Panc1 (cell line): ENCODE results near the gene CNOT4. TPM values are rescaled to one million over a fixed set of nuclear protein-coding genes. Genes with fewer than 3 reads are reported as not detected.

Experiments
- ATAC-seq: fragments of 200-7000 bp; cut with Tn5 transposase; 2 replicates; pipeline ENCODE4 v1.9.1; 2020; ENCODE audit warnings: mild to moderate bottlenecking, moderate library complexity
- BruUV-seq: library from RNA; stranded (reverse); fragments of 400-500 nt; replicated peaks from 2 replicates; lab custom pipeline; 2021; lab: Mats Ljungman, UMichigan
- CTCF ChIA-PET: fragments of 300-600 bp; sonication (Branson Sonifier 250); formaldehyde crosslinking; loops from one replicate; lab custom pipeline; 2022; ENCODE audit warnings: antibody characterized with exemption; lab: Charles Lee
- POLR2A ChIA-PET: fragments of 300-600 bp; sonication (Branson Sonifier 250); formaldehyde crosslinking; loops from one replicate; lab custom pipeline; 2022; ENCODE audit warnings: antibody characterized with exemption; lab: Charles Lee
- DNase-seq: peaks from one replicate; pipeline ENCODE4 v3.0.0-alpha.2; 2010; ENCODE audit warnings: low read depth, low spot score
- H3K27ac ChIP-seq: 2 replicates; pipeline ENCODE4 v1.5.1; 2011; ENCODE audit warnings: mild to moderate bottlenecking, low read length, inconsistent platforms
- H3K27me3 ChIP-seq: fragments of 200-500 bp; sonication (Bioruptor generic); 2 replicates; pipeline ENCODE4 v1.6.0; 2014; ENCODE audit warnings: low read length, inconsistent platforms; ENCODE audit not compliant: control insufficient read depth, insufficient read depth
- H3K36me3 ChIP-seq: fragments of 200-500 bp; sonication (Bioruptor generic); 2 replicates; pipeline ENCODE4 v1.5.1; 2014; ENCODE audit warnings: inconsistent platforms, mild to moderate bottlenecking, low read length, moderate library complexity; ENCODE audit not compliant: control insufficient read depth, insufficient read depth
- H3K4me1 ChIP-seq: 2 replicates; pipeline ENCODE4 v1.5.1; 2011; ENCODE audit warnings: inconsistent platforms, mild to moderate bottlenecking, low read length, moderate library complexity; ENCODE audit not compliant: control insufficient read depth, insufficient read depth
- H3K4me3 ChIP-seq, 2 experiments: 2 replicates each; pipeline ENCODE4 v1.5.1; 2011 to 2012; ENCODE audit warnings: low read depth in 2 of 2, low read length in 2 of 2, mild to moderate bottlenecking in 2 of 2, inconsistent platforms in 1 of 2, moderate library complexity in 1 of 2
- H3K9me3 ChIP-seq: fragments of 200-500 bp; sonication (Bioruptor generic); 2 replicates; pipeline ENCODE4 v1.5.1; 2014; ENCODE audit warnings: low read depth, mild to moderate bottlenecking, inconsistent platforms, low read length, moderate library complexity; ENCODE audit not compliant: control insufficient read depth, insufficient read depth
- CTCF ChIP-seq: fragments of 450-650 bp; IDR thresholded peaks from 2 replicates; pipeline ENCODE4 v1.5.1; 2017; ENCODE audit warnings: mild to moderate bottlenecking
- POLR2AphosphoS5 ChIP-seq: IDR thresholded peaks from 2 replicates; pipeline ENCODE4 v1.6.1; 2012; ENCODE audit warnings: mild to moderate bottlenecking, low read depth, low read length, moderate library complexity
- SIN3A ChIP-seq: IDR thresholded peaks from 2 replicates; pipeline ENCODE4 v1.6.1; 2012; ENCODE audit warnings: low read depth, mild to moderate bottlenecking, low read length, moderate library complexity, borderline replicate concordance; ENCODE audit not compliant: insufficient read depth
- TCF7L2 ChIP-seq: IDR thresholded peaks from 2 replicates; pipeline ENCODE4 v1.6.1; 2011; ENCODE audit warnings: mild to moderate bottlenecking, low read depth, low read length, inconsistent platforms
- in situ Hi-C: cut with HindIII; loops from 2 replicates; pipeline ENCODE4 v1.10.0; 2016; ENCODE audit warnings: low sequenced_read_pairs, low pct_unique_long_range_greater_than_20kb
- intact Hi-C: fragments of 100-400 bp; cut with micrococcal nuclease; formaldehyde crosslinking; loops from one replicate; pipeline ENCODE4 v1.10.0; 2022; ENCODE audit not compliant: unreplicated experiment
- total RNA-seq: library from RNA; stranded (reverse); gene quantifications from one replicate; pipeline ENCODE4 v1.2.1, GENCODE V29; 2021; ENCODE audit not compliant: unreplicated experiment
- TF ChIP-seq, protein P1 (sequence below), 2 experiments: IDR thresholded peaks; 2 replicates each; pipeline ENCODE4 v1.6.1; 2011 to 2012; ENCODE audit warnings: low read depth in 2 of 2, control low read depth in 1 of 2, low read length in 1 of 2, mild to moderate bottlenecking in 1 of 2, moderate library complexity in 1 of 2; ENCODE audit not compliant: insufficient read depth in 1 of 2

CNOT4 gene
- total RNA-seq, 1 experiment from 2014 or later, result 22.3 TPM

DNA sequence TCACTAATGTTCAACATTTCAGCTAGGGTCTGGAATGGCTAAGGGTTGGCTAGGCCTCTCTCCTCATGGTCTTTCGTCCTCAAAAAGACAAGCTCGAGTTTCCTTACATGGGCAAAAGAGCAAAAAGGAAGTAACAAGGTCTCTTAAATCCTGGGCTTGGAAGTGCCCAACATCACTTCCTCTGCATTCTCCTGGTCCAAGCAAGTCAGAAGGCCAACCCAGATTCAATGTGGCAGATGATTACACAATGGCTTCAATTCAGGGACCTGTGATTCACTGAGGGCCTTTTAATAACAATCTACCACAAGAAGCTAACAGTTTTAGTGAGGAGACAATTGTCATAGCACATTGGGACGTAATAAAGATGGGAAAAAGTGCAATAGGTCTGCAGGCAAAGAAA is 43.4 kb upstream of the CNOT4 start:
- no peak for DNase-seq
- TF ChIP-seq POLR2AphosphoS5, result no peak
- TF ChIP-seq SIN3A, result no peak
- TF ChIP-seq TCF7L2, result no peak
- TF ChIP-seq CTCF, result no peak
- TF ChIP-seq, protein P1, sequence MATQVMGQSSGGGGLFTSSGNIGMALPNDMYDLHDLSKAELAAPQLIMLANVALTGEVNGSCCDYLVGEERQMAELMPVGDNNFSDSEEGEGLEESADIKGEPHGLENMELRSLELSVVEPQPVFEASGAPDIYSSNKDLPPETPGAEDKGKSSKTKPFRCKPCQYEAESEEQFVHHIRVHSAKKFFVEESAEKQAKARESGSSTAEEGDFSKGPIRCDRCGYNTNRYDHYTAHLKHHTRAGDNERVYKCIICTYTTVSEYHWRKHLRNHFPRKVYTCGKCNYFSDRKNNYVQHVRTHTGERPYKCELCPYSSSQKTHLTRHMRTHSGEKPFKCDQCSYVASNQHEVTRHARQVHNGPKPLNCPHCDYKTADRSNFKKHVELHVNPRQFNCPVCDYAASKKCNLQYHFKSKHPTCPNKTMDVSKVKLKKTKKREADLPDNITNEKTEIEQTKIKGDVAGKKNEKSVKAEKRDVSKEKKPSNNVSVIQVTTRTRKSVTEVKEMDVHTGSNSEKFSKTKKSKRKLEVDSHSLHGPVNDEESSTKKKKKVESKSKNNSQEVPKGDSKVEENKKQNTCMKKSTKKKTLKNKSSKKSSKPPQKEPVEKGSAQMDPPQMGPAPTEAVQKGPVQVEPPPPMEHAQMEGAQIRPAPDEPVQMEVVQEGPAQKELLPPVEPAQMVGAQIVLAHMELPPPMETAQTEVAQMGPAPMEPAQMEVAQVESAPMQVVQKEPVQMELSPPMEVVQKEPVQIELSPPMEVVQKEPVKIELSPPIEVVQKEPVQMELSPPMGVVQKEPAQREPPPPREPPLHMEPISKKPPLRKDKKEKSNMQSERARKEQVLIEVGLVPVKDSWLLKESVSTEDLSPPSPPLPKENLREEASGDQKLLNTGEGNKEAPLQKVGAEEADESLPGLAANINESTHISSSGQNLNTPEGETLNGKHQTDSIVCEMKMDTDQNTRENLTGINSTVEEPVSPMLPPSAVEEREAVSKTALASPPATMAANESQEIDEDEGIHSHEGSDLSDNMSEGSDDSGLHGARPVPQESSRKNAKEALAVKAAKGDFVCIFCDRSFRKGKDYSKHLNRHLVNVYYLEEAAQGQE (IDR thresholded peaks at IDR 0.05; ENCODE audit: insufficient read depth in 1 of 2, low read depth in 2 of 2, low read length in 1 of 2), result no peak
- Histone ChIP-seq H3K36me3 (no peaks in the 10 kb centered on the region; the same call in 1 of the 2 replicates), H3K27me3 (no peaks in the 10 kb centered on the region), H3K27ac (no peak overlapping the region), H3K4me3 (no peak overlapping the region), H3K4me1 (no peaks in the 10 kb centered on the region), H3K9me3 (no peaks in the 10 kb centered on the region)
- in situ Hi-C loops (no loop called here), intact Hi-C loops (no loop called here)
- ChIA-PET POLR2A (no interaction called here), CTCF (no interaction called here)
- no peak for ATAC-seq
- BruUV-seq, result no TSS peak

DNA sequence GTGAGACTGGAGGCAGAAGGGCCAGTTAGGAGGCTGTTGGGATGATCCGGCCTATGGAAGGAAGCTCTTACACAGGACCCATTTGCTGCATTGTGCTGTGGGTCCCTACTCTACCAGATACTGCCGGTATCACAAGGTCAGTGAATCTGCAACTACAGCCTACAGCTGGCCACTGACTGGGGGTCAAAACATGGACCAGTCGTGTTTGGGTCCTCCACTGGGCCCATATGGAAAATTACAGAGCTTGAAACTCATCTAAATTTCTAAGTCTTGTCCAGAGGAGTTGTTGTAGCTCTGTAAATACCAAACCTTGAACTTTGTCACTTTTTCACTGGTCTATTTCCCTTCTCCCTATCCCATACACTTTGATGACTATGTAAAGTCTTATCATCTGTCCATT is 42.2 kb upstream of the CNOT4 start:
- POLR2A ChIA-PET, result no interaction called here
- Histone ChIP-seq H3K4me1 (no peaks in the 10 kb centered on the region), H3K4me3 (no peak overlapping the region), H3K27me3 (no peaks in the 10 kb centered on the region), H3K27ac (no peak overlapping the region), H3K9me3 (no peaks in the 10 kb centered on the region), H3K36me3 (no peaks in the 10 kb centered on the region)
- intact Hi-C loops, result no loop called here
- CTCF ChIA-PET, result no interaction called here
- ATAC-seq (no peak), DNase-seq (no peak)
- in situ Hi-C loops, result no loop called here
- BruUV-seq, result no TSS peak
- TF ChIP-seq TCF7L2, result no peak
- TF ChIP-seq CTCF, result no peak
- TF ChIP-seq SIN3A, result no peak
- no peak for TF ChIP-seq POLR2AphosphoS5
- TF ChIP-seq, protein P1 (IDR thresholded peaks at IDR 0.05; ENCODE audit: insufficient read depth in 1 of 2, low read depth in 2 of 2, low read length in 1 of 2), result no peak
